Omental fat pad (tissue), 4 donors: ENCODE data around the gene MAN1B1. TPM values are rescaled to one million over a fixed set of nuclear protein-coding genes. Genes with fewer than 3 reads are reported as not detected.
"Not testable (repeated sequence)": the region's sequence is repeated elsewhere in the genome, so short reads cannot be mapped to it uniquely, and the experiment has no call there.

Experiments
- ATAC-seq: fragments of 150-250 bp; one replicate; pipeline ENCODE4 v1.9.1; 2016; ENCODE audit warnings: mild to moderate bottlenecking, moderate library complexity; ENCODE audit not compliant: low FRiP score
- DNase-seq: peaks from one replicate; pipeline ENCODE4 v3.0.0-alpha.2; 2019; ENCODE audit warnings: low spot score
- total RNA-seq, 4 donors: library from RNA; depleted of rRNA; stranded (reverse); fragments of >200 nt; gene quantifications; one replicate each; pipeline ENCODE4 v1.1.0, GENCODE V29; 2016
- TF ChIP-seq, protein P1 (sequence below), 3 donors: fragments of 450-650 bp; IDR thresholded peaks; one replicate each; pipeline ENCODE4 v1.5.1; 2016 to 2017; ENCODE audit warnings: antibody characterized with exemption in 3 of 3, mild to moderate bottlenecking in 3 of 3, moderate library complexity in 2 of 3

The MAN1B1 gene
- total RNA-seq, 4 donors from 2014 or later, result 30.2 to 39.9 (median 33.9) TPM

DNA sequence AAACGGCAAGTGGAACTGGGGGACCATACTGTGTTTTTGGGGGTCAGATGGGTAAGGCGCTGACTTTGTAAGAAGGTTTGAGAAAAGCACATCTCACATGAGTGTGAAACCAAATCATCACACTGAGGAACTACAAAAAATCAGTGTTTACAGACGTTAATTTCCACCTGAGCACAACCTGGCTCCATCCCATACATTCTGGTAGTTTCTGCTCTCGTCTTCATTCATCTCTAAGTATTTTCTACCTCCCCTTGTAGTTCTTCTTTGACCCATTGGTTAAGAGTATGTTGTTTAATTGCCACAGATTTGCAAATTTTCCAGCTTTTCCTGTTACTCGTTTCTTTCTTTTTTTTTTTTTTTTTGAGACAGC, 36.7 kb downstream of the MAN1B1 start:
- TF ChIP-seq, protein P1, sequence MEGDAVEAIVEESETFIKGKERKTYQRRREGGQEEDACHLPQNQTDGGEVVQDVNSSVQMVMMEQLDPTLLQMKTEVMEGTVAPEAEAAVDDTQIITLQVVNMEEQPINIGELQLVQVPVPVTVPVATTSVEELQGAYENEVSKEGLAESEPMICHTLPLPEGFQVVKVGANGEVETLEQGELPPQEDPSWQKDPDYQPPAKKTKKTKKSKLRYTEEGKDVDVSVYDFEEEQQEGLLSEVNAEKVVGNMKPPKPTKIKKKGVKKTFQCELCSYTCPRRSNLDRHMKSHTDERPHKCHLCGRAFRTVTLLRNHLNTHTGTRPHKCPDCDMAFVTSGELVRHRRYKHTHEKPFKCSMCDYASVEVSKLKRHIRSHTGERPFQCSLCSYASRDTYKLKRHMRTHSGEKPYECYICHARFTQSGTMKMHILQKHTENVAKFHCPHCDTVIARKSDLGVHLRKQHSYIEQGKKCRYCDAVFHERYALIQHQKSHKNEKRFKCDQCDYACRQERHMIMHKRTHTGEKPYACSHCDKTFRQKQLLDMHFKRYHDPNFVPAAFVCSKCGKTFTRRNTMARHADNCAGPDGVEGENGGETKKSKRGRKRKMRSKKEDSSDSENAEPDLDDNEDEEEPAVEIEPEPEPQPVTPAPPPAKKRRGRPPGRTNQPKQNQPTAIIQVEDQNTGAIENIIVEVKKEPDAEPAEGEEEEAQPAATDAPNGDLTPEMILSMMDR (IDR thresholded peaks at IDR 0.05), result no peak
- ATAC-seq, result no peak
- no peak for DNase-seq

DNA sequence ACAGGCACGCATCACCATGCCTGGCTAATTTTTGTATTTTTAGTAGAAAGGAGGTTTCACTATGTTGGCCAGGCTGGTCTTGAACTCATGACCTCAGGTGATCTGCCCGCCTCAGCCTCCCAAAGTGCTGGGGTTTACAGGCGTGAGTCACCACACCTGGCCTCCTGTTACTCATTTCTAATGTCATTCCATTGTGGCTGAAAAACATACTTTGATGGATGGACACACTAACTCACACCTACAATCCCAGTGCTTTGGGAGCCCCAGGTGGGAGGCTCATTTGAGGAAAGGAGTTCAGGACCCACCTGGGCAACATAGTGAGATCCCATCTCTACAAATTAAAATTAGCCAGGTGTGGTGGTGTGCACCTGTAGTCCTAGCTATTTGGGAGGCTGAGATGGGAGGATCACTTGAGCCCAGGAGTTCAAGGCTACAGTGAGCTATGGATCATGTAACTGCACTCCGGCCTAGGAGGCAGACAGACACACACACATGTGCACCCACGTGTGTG, 37.2 kb downstream of the MAN1B1 start:
- DNase-seq, ATAC-seq: not testable (repeated sequence)

DNA sequence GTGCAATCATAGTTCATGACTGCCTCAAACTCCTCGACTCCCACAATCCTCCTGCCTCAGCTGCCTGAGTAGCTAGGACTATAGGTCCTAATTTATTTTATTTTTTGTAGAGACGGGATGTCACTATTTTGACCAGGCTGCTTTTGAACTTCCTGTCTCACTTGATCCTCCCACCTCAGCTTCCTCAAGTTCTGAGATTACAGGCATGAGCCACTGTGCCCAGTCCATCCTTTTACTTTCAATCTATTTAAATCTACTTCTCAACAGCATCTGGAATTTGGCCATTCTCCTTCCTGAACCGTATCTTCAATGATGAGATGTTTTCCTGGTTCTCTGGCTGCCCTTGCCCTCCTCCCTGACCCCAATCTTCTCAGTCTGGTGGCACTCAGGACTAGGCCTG, 40.0 kb downstream of the MAN1B1 start:
- ATAC-seq (no peak), DNase-seq (no peak)
- TF ChIP-seq, protein P1 (IDR thresholded peaks at IDR 0.05), result no peak

DNA sequence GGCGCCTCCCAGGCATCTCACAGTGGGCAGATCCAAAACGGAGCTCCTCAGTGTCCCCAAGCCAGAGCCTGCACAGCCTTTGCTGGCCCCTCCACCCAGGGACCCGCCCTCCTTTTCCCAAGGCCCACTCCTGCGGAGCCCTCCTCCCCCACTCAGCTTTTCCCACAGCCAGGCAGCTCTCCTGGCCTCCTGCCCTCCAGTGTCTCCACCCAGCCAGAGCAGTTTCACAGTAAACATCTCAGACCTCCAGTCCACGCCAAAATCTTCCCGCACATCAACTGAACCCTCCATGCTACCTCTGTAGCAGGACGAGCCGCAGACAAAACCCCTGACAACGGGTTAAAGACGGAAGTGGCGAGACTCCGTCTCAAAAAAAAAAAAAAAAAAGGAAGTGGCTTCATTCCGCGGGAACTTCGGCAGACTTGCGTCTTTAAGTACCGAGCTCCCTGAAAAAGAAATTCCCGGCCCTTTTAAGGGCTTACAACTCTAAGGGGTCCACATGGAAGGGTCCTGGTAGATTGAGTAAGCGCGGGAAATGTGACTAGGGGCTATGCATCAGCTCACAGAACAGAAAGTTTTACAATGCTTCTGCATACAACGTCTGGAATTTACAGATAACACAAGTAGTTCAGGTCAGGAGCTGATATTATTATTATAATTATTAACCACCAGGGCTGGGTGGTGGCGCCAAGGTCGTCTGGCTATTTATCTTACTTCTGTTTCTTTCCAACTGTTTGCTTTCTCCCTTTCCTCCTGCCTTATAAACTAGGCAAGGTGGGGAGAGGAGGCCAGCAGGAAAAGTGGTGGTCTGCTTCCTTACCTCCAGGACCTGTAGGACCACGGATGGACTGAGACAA, 40.7 kb downstream of the MAN1B1 start:
- TF ChIP-seq, protein P1 (IDR thresholded peaks at IDR 0.05), result no peak
- ATAC-seq, result no peak
- no peak for DNase-seq

DNA sequence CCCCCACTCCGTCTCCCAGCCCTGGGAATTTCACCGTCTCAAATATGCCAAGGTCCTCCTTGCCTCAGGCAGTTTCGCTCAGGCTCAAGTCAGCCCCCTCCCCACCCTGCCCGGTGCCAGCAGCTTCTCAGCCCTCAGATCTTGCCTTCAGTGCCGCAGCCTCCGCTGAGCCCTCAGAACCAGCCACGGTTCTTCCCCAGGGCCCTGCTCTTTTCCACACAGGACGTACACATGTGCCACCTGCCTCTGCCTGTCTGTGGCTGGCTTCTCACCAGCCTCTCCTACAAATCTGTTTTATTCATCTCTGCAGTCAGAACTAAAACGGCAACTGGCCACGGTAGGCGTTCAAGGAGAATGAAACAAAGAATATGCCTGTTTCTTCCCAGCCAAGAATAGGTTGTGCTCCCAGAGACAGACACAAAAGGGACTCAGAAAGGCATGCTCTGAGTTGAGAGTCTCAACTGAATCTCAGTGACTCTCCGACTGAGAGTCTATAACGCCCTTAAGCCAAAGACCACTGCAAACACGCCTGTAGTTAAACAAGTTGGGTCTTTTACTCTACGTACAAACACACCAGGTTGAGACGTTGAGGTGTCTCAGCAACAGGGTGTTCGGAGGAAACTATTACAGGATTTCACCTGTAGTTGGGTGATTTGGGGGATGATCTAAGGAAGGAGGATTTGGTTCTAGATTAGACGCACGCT, 41.5 kb downstream of the MAN1B1 start:
- ATAC-seq (no peak), DNase-seq (no peak)
- TF ChIP-seq, protein P1 (IDR thresholded peaks at IDR 0.05), result no peak

DNA sequence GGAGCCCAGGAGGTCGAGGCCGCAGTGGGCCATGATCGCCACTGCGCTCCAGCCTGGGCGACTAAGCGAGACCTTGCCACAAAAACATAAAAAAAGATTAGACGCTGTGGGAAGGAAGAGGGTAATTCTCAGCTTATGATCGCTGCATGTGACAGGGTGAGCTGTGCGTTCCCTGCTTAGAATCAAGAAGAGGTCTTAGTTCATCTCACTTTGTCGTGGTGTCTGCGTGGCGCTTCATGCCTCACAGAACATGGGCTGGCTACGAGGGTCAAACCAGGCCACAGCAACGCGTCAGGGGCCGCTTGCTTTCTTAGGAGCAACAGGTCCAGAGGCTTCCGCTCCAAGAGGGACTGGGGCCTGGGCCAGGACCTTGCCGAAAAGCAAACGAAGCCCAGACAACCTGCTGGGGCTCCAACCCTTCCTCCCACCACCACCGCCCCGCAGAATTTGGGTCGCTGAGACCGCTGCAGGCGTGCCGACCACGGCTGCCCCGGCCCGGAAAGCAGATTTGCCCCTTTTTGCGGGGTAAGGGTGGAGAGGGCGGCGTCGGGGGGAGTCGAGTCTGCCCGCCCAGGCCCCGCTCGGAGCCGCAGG, 42.2 kb downstream of the MAN1B1 start:
- TF ChIP-seq, protein P1 (IDR thresholded peaks at IDR 0.05), result no peak
- peak; percentile 33 for ATAC-seq
- no peak for DNase-seq

DNA sequence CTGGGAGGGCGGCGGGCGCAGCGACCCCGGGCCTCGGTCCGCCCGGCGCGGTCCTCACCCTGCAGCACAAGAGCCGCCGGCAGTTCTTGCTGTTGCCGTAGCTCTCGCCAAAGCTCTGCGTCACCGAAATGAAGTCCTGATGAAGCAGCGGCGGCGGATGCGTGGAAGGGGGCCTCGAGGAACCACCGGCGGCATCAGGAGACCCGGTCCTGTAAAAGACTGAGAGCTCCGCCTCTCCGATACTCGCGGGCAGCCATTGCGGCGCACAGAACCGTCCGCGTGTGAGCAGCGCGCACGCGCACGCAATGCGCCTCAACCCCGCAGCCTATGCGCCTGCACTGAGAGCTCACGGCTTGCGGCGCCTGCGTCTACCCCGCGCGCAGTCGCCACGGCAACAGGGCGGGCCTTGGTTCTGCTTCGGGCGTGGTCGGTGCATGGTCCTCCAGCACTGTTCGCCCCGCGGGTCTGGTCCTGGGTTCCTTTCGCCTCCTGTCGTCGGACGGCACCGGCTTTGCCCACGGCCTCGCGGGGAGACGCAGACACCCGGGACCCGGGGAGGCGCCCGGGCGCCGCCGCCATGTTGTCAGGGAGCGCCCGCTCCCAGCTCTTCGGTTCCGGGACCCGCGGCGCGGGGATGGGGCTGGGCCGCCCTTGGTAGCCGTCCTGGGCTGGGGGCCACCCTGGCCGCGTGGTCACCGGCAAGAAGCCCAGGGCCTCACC, 42.8 kb downstream of the MAN1B1 start:
- ATAC-seq (peak; percentile 98), DNase-seq (peak; percentile 40)
- TF ChIP-seq, protein P1 (IDR thresholded peaks at IDR 0.05), result no peak
